GM18907 (cell line): ENCODE measurements around the gene OTOP2.

Experiments
- ATAC-seq: cut with Tn5 transposase; IDR thresholded peaks from one replicate; pipeline ENCODE4 v1.9.1; 2021; ENCODE audit warnings: mild to moderate bottlenecking, moderate library complexity; ENCODE audit not compliant: unreplicated experiment

Gene OTOP2

GRCh38 chr17:74924250-74924948 is at the start of gene OTOP2:
TSS of gene OTOP2 (plus strand) at chr17:74924273. CDS start at chr17:74924633, 360 bp downstream.
- ATAC-seq: no peak

GRCh38 chr17:74874615-74875037 is 49.4 kb upstream of the OTOP2 start:
- no peak for ATAC-seq

- no peak for ATAC-seq
These were observed 48.7 kb upstream of the OTOP2 start for GRCh38 chr17:74875155-74875976.

- ATAC-seq: no peak
These were observed 48.0 kb upstream of the OTOP2 start for GRCh38 chr17:74875977-74876593.

- no peak for ATAC-seq
These were observed 46.2 kb upstream of the OTOP2 start for GRCh38 chr17:74877592-74878548.

GRCh38 chr17:74878658-74879057 is 45.4 kb upstream of the OTOP2 start:
- no peak for ATAC-seq

GRCh38 chr17:74879308-74879707 is 44.8 kb upstream of the OTOP2 start:
- no peak for ATAC-seq

GRCh38 chr17:74881073-74881472 is 43.0 kb upstream of the OTOP2 start:
- no peak for ATAC-seq

GRCh38 chr17:74882517-74883240 is 41.4 kb upstream of the OTOP2 start:
- ATAC-seq: no peak

GRCh38 chr17:74883241-74883745 is 40.8 kb upstream of the OTOP2 start:
- ATAC-seq: no peak

GRCh38 chr17:74888469-74888868 is 35.6 kb upstream of the OTOP2 start:
- no peak for ATAC-seq

GRCh38 chr17:74890554-74890953 is 33.5 kb upstream of the OTOP2 start:
- no peak for ATAC-seq

- ATAC-seq: no peak
These were observed 31.8 kb upstream of the OTOP2 start for GRCh38 chr17:74892013-74892841.

- ATAC-seq: no peak
These were observed 30.8 kb upstream of the OTOP2 start, which contains the start of gene FADS6 for GRCh38 chr17:74892974-74893911. TSS of gene FADS6 (minus strand) at chr17:74893633. CDS start at chr17:74893595, 38 bp downstream.

GRCh38 chr17:74893936-74894671 is 30.0 kb upstream of the OTOP2 start:
- ATAC-seq: no peak

- no peak for ATAC-seq
These were observed 25.6 kb upstream of the OTOP2 start for GRCh38 chr17:74898376-74898946.

- no peak for ATAC-seq
These were observed 23.9 kb upstream of the OTOP2 start for GRCh38 chr17:74900208-74900607.
